ENCODE results near the gene TMEM240. TPM values are rescaled to one million over a fixed set of nuclear protein-coding genes. Genes with fewer than 3 reads are reported as not detected.
"Not testable (repeated sequence)": the region's sequence is repeated elsewhere in the genome, so short reads cannot be mapped to it uniquely, and the experiment has no call there.

TMEM240 gene
- total RNA-seq, 1 donor from 2014 or later = 0.31 TPM

GRCh38 chr1:1511533-1512285, 28.7 kb downstream of the TMEM240 start, which contains the start of gene ATAD3A:
Gene ATAD3A, plus strand, starts transcription at chr1:1512162. Its CDS starts 107 bp downstream, at chr1:1512269.
- H3K9me3 Mint-ChIP-seq = no peaks in the 10 kb centered on the region
- H3K36me3 Mint-ChIP-seq (ENCODE audit: low read depth) = peaks cover 11% of the 10 kb centered on the region
- TF ChIP-seq CTCF (IDR thresholded peaks at IDR 0.05) = no peak
- no peaks in the 10 kb centered on the region for H3K27me3 Mint-ChIP-seq
- peak; percentile 92 for ATAC-seq (ENCODE audit: low read depth)
- peaks cover 14% of the 10 kb centered on the region for H3K4me1 Mint-ChIP-seq
- ChIA-PET POLR2A (interaction anchor here (0.6 to 1.0 kb wide), 3 partner anchors 113 to 266 kb away, joined by 3 to 4 read pairs (median 3); partner anchors contain the start of gene CCNL2), CTCF (no interaction called here)
- intact Hi-C loops (cut with micrococcal nuclease) = loop anchor here (2.0 to 5.0 kb wide), 2 partner anchors 63 to 266 kb away; partner anchors contain the start of genes NADK and SSU72
- peak within 1 kb of the TSS; percentile 87 for H3K27ac Mint-ChIP-seq
- DNase-seq = peak; percentile 87
- H3K4me3 Mint-ChIP-seq = peak within 1 kb of the TSS; percentile 91

- CTCF ChIA-PET = no interaction called here
- no peak for DNase-seq
Measured at GRCh38 chr1:1510912-1511532, 29.4 kb downstream of the TMEM240 start.

GRCh38 chr1:1509465-1509850, 31.0 kb downstream of the TMEM240 start:
- H3K4me3 Mint-ChIP-seq; DNase-seq; ATAC-seq (ENCODE audit: low read depth); H3K27me3 Mint-ChIP-seq; H3K9me3 Mint-ChIP-seq; CTCF ChIA-PET; intact Hi-C loops (cut with micrococcal nuclease); H3K27ac Mint-ChIP-seq; H3K36me3 Mint-ChIP-seq (ENCODE audit: low read depth): not testable (repeated sequence)
- POLR2A ChIA-PET = interaction anchor here (0.6 kb wide), 1 partner anchor 88 kb away, joined by 4 read pairs; no protein-coding TSS in a partner anchor
- peaks cover 27% of the 10 kb centered on the region for H3K4me1 Mint-ChIP-seq

More at GRCh38 chr1:1510912-1511532, 29.4 kb downstream of the TMEM240 start:
- Mint-ChIP-seq H3K4me3 (peak overlapping the region; percentile 91), H3K4me1 (peaks cover 14% of the 10 kb centered on the region), H3K27ac (peak overlapping the region; percentile 80), H3K27me3 (no peaks in the 10 kb centered on the region), H3K36me3 (ENCODE audit: low read depth) (peaks cover 9% of the 10 kb centered on the region), H3K9me3 (no peaks in the 10 kb centered on the region)
- POLR2A ChIA-PET = interaction anchor here (0.6 to 1.0 kb wide), 3 partner anchors 112 to 267 kb away, joined by 3 to 4 read pairs (median 3); partner anchors contain the start of gene CCNL2
- ATAC-seq (ENCODE audit: low read depth) = no peak
- no peak for TF ChIP-seq CTCF (IDR thresholded peaks at IDR 0.05)
- intact Hi-C loops (cut with micrococcal nuclease) = loop anchor here (5.0 kb wide), 1 partner anchor 266 kb away; the partner anchor contains the start of gene NADK

GRCh38 chr1:1508775-1509464, 31.5 kb downstream of the TMEM240 start:
- H3K36me3 Mint-ChIP-seq (ENCODE audit: low read depth); CTCF ChIA-PET; H3K27me3 Mint-ChIP-seq; H3K4me3 Mint-ChIP-seq; DNase-seq; intact Hi-C loops (cut with micrococcal nuclease); H3K27ac Mint-ChIP-seq; H3K9me3 Mint-ChIP-seq; POLR2A ChIA-PET; ATAC-seq (ENCODE audit: low read depth): not testable (repeated sequence)
- peaks cover 27% of the 10 kb centered on the region for H3K4me1 Mint-ChIP-seq

- H3K4me3 Mint-ChIP-seq = no peak overlapping the region
- TF ChIP-seq CTCF (IDR thresholded peaks at IDR 0.05) = no peak
- intact Hi-C loops (cut with micrococcal nuclease) = no loop called here
- no peaks in the 10 kb centered on the region for H3K9me3 Mint-ChIP-seq
- DNase-seq = no peak
- no peak for ATAC-seq (ENCODE audit: low read depth)
- no peak overlapping the region for H3K27ac Mint-ChIP-seq
- ChIA-PET CTCF (no interaction called here), POLR2A (no interaction called here)
- H3K36me3 Mint-ChIP-seq (ENCODE audit: low read depth) = peaks cover 3% of the 10 kb centered on the region
- no peaks in the 10 kb centered on the region for H3K27me3 Mint-ChIP-seq
- H3K4me1 Mint-ChIP-seq = peaks cover 21% of the 10 kb centered on the region
Measured at GRCh38 chr1:1507305-1507704, 33.1 kb downstream of the TMEM240 start.

- Mint-ChIP-seq H3K4me1 (peaks cover 13% of the 10 kb centered on the region), H3K4me3 (peak overlapping the region; percentile 85), H3K27ac (peak overlapping the region; percentile 92)
- H3K9me3 Mint-ChIP-seq; H3K36me3 Mint-ChIP-seq (ENCODE audit: low read depth); DNase-seq; H3K27me3 Mint-ChIP-seq; ATAC-seq (ENCODE audit: low read depth): not testable (repeated sequence)
- ChIA-PET CTCF (interaction anchor here (0.6 kb wide), 1 partner anchor 521 kb away, joined by 3 read pairs; no protein-coding TSS in a partner anchor), POLR2A (interaction anchor here (1.0 to 1.8 kb wide), 3 partner anchors 107 to 473 kb away, joined by 4 to 9 read pairs (median 5); partner anchors contain the start of genes AURKAIP1 and CCNL2)
- intact Hi-C loops (cut with micrococcal nuclease) = loop anchor here (2.0 kb wide), 2 partner anchors 35 to 131 kb away; partner anchors contain the start of genes ATAD3B and AURKAIP1
Measured at GRCh38 chr1:1505801-1506200, 34.6 kb downstream of the TMEM240 start.

- intact Hi-C loops (cut with micrococcal nuclease) = loop anchor here (2.0 kb wide), 2 partner anchors 35 to 131 kb away; partner anchors contain the start of genes ATAD3B and AURKAIP1
- not testable (repeated sequence) for H3K36me3 Mint-ChIP-seq (ENCODE audit: low read depth); H3K9me3 Mint-ChIP-seq; H3K27me3 Mint-ChIP-seq; DNase-seq
- CTCF ChIA-PET = interaction anchor here (0.6 to 1.6 kb wide), 2 partner anchors 63 to 521 kb away, joined by 3 to 5 read pairs; no protein-coding TSS in a partner anchor
- Mint-ChIP-seq H3K4me1 (peaks cover 13% of the 10 kb centered on the region), H3K4me3 (peak overlapping the region; percentile 85), H3K27ac (peak overlapping the region; percentile 92)
- POLR2A ChIA-PET = interaction anchor here (0.7 to 1.8 kb wide), 4 partner anchors 76 to 472 kb away, joined by 3 to 9 read pairs (median 4); partner anchors contain the start of genes AURKAIP1 and CCNL2
- peak; percentile 83 for ATAC-seq (ENCODE audit: low read depth)
Measured at GRCh38 chr1:1505366-1505798, 35.0 kb downstream of the TMEM240 start.

GRCh38 chr1:1504777-1505365, 35.6 kb downstream of the TMEM240 start:
- intact Hi-C loops (cut with micrococcal nuclease) = loop anchor here (2.0 kb wide), 2 partner anchors 34 to 130 kb away; partner anchors contain the start of genes ATAD3B and AURKAIP1
- CTCF ChIA-PET = interaction anchor here (1.0 to 1.6 kb wide), 3 partner anchors 63 to 157 kb away, joined by 3 to 5 read pairs (median 3); no protein-coding TSS in a partner anchor
- not testable (repeated sequence) for H3K9me3 Mint-ChIP-seq; H3K36me3 Mint-ChIP-seq (ENCODE audit: low read depth); H3K27me3 Mint-ChIP-seq
- POLR2A ChIA-PET = interaction anchor here (0.7 to 1.8 kb wide), 7 partner anchors 76 to 563 kb away, joined by 3 to 9 read pairs (median 4); partner anchors contain the start of genes AURKAIP1, CCNL2 and MRPL20
- H3K4me3 Mint-ChIP-seq = peak overlapping the region; percentile 85
- DNase-seq (peak; percentile 54), ATAC-seq (ENCODE audit: low read depth) (peak; percentile 66)
- H3K4me1 Mint-ChIP-seq = peaks cover 13% of the 10 kb centered on the region
- H3K27ac Mint-ChIP-seq = peak overlapping the region; percentile 92

Data from activated B cell treated with CpG ODN at 0.5 μM for 24 hours (primary cell).